Vagina (tissue), 2 donors: ENCODE measurements around the gene GAS7. TPM values are rescaled to one million over a fixed set of nuclear protein-coding genes. Genes with fewer than 3 reads are reported as not detected.
"Not testable (repeated sequence)": the region's sequence is repeated elsewhere in the genome, so short reads cannot be mapped to it uniquely, and the experiment has no call there.

Source experiments
- DNase-seq, 2 donors: peaks; one replicate each; pipeline ENCODE4 v3.0.0-alpha.2; 2017; ENCODE audit errors: extremely low spot score in 2 of 2
- H3K27ac ChIP-seq: fragments of 200-600 bp; sonication (generic); one replicate; pipeline ENCODE4 v1.5.1; 2019
- H3K27me3 ChIP-seq: fragments of 200-600 bp; sonication (generic); one replicate; pipeline ENCODE4 v1.5.1; 2019
- H3K36me3 ChIP-seq, 2 donors: fragments of 200-600 bp; sonication (generic); one replicate each; pipeline ENCODE4 v1.5.1; 2017 to 2019
- H3K4me1 ChIP-seq: fragments of 200-600 bp; sonication (generic); one replicate; pipeline ENCODE4 v1.5.1; 2019
- H3K4me3 ChIP-seq, 2 donors: fragments of 200-600 bp; sonication (generic); 1 replicate in 1 of 2; 2 replicates in 1 of 2; pipeline ENCODE4 v1.5.1; 2016 to 2019
- H3K9me3 ChIP-seq: fragments of 200-600 bp; sonication (generic); one replicate; pipeline ENCODE4 v1.5.1; 2019
- POLR2A ChIP-seq, 2 donors: fragments of 450-650 bp; IDR thresholded peaks; one replicate each; pipeline ENCODE4 v1.6.1; 2017; ENCODE audit warnings: antibody characterized with exemption in 2 of 2, mild to moderate bottlenecking in 2 of 2, moderate library complexity in 2 of 2
- POLR2AphosphoS5 ChIP-seq, 2 donors: sonication (generic); formaldehyde crosslinking; IDR thresholded peaks; one replicate each; pipeline ENCODE4 v1.9.0; 2017; ENCODE audit warnings: antibody characterized with exemption in 2 of 2, mild to moderate bottlenecking in 2 of 2, low read depth in 1 of 2; ENCODE audit not compliant: insufficient read depth in 1 of 2
- intact Hi-C: fragments of 100-400 bp; cut with DNase I; formaldehyde crosslinking; loops from one replicate; pipeline ENCODE4 v1.15.1; 2023
- total RNA-seq: library from RNA; depleted of rRNA; stranded (reverse); fragments of >200 nt; gene quantifications from one replicate; pipeline ENCODE4 v1.2.3, GENCODE V29; 2016
- TF ChIP-seq, protein P1 (sequence below), 3 experiments: fragments of 450-650 bp in 2 of 3; fragments of 200-600 bp in 1 of 3; sonication (generic) in 1 of 3; IDR thresholded peaks; one replicate each; pipeline ENCODE4 v1.5.1; 2017 to 2019; ENCODE audit warnings: antibody characterized with exemption in 3 of 3, mild to moderate bottlenecking in 2 of 3, moderate library complexity in 2 of 3

Gene GAS7
- total RNA-seq, 1 donor from 2014 or later: 47.1 TPM

DNA sequence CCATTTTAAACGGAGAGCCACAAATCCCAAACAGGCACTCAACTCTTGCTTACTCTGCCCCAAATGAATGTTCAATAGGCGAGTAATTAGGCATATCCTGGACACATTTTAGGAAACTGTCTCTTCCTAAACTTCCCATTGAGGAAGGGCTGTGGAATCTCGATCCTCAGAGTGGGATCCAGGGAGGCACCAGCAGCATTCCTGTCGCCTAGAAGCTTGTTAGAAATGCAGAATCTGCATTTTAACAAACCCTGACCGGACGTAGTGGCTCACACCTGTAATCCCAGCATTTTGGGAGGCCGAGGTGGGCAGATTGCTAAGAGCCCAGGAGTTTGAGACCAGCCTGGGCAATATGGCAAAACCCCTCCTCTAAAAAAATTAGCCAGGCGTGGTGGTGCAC lies 95.6 kb downstream of the GAS7 start:
- Histone ChIP-seq H3K27me3 (no peaks in the 10 kb centered on the region), H3K4me1 (peaks cover 51% of the 10 kb centered on the region), H3K36me3 (no peaks in the 10 kb centered on the region), H3K4me3 (no peak overlapping the region), H3K9me3 (no peaks in the 10 kb centered on the region), H3K27ac (no peak overlapping the region)
- intact Hi-C loops: no loop called here
- no peak for DNase-seq
- TF ChIP-seq POLR2AphosphoS5 (IDR thresholded peaks at IDR 0.05; ENCODE audit: insufficient read depth in 1 of 2, low read depth in 1 of 2) (no peak), POLR2A (IDR thresholded peaks at IDR 0.05) (no peak)
- TF ChIP-seq, protein P1, sequence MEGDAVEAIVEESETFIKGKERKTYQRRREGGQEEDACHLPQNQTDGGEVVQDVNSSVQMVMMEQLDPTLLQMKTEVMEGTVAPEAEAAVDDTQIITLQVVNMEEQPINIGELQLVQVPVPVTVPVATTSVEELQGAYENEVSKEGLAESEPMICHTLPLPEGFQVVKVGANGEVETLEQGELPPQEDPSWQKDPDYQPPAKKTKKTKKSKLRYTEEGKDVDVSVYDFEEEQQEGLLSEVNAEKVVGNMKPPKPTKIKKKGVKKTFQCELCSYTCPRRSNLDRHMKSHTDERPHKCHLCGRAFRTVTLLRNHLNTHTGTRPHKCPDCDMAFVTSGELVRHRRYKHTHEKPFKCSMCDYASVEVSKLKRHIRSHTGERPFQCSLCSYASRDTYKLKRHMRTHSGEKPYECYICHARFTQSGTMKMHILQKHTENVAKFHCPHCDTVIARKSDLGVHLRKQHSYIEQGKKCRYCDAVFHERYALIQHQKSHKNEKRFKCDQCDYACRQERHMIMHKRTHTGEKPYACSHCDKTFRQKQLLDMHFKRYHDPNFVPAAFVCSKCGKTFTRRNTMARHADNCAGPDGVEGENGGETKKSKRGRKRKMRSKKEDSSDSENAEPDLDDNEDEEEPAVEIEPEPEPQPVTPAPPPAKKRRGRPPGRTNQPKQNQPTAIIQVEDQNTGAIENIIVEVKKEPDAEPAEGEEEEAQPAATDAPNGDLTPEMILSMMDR (IDR thresholded peaks at IDR 0.05): no peak

DNA sequence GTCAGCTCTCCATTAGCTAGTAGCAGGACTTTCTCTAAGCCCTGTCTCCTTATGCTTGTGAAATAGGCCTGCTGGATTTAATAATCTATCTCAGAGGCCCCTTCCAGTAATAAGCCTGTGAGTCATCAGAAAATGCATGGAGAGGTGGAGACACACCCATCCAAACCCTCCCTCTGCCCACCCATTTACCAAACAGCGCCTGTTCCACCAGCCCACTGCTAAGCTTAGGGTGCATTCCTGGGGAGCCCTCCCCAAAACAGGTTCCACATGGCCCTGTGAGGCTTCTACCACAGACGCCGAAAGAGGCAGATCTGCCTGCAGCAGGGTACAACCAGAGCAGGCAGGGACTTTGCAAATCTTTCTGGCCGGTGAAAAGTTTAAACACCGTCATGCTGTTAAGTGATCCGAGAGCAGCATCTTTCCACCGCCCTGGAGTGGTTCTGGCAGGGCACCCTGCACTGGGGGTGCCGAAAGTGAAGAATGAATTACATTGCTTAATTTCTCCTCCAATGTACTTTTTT lies 99.3 kb downstream of the GAS7 start:
- H3K9me3 ChIP-seq: no peaks in the 10 kb centered on the region
- no peaks in the 10 kb centered on the region for H3K36me3 ChIP-seq
- intact Hi-C loops: no loop called here
- no peak for DNase-seq
- TF ChIP-seq POLR2AphosphoS5 (IDR thresholded peaks at IDR 0.05; ENCODE audit: insufficient read depth in 1 of 2, low read depth in 1 of 2): peak in 1 of 2 donors; percentile 74
- TF ChIP-seq, protein P1 (IDR thresholded peaks at IDR 0.05): no peak
- H3K4me3 ChIP-seq: peak overlapping the region in 1 of 2 donors; percentile 22
- H3K27me3 ChIP-seq: no peaks in the 10 kb centered on the region
- H3K4me1 ChIP-seq: peaks cover 48% of the 10 kb centered on the region
- peak overlapping the region; percentile 77 for H3K27ac ChIP-seq

DNA sequence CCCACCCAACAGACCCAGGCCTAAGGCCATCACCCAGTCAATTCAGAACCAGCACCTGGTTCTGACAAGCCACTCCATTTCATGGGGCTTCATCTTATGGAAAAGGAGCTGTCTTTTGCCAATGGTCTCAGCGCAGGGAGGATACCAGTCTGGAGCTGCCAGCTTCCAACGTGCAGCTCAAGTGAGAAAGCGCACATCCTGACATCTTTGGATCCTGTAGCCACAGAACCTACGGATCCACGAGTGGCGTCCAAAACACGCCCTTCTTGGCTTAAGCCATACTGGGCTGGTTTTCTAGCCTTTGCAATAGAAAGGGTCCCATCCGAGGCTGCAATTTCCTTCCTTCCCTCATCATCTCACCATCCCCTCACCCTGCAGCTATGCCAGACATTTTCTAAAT lies 101.8 kb downstream of the GAS7 start:
- no peak for TF ChIP-seq POLR2AphosphoS5 (IDR thresholded peaks at IDR 0.05; ENCODE audit: insufficient read depth in 1 of 2, low read depth in 1 of 2)
- no peak for TF ChIP-seq POLR2A (IDR thresholded peaks at IDR 0.05)
- TF ChIP-seq, protein P1 (IDR thresholded peaks at IDR 0.05): no peak
- no peaks in the 10 kb centered on the region for H3K36me3 ChIP-seq
- H3K4me1 ChIP-seq: peaks cover 48% of the 10 kb centered on the region
- H3K4me3 ChIP-seq: no peak overlapping the region
- H3K9me3 ChIP-seq: no peaks in the 10 kb centered on the region
- intact Hi-C loops: no loop called here
- DNase-seq: peak in 1 of 2 donors; percentile 83
- H3K27ac ChIP-seq: peak overlapping the region; percentile 77
- no peaks in the 10 kb centered on the region for H3K27me3 ChIP-seq

DNA sequence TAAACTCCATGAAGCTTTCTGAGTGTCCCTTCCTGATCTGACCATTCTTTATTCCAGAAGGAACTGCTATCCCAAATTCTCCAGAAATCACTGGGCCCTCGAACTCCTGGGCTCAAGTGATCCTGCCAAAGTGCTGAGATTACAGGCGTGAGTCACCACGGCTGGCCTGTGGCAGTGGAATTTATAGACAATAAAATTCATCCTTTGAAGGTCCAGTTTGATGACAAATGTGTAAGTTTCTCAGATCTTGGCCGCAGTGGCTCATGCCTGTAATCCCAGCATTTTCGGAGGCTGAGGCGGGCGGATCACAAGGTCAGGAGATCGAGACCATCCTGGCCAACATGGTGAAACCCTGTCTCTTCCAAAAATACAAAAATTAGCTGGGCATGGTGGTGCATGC lies 103.1 kb downstream of the GAS7 start:
- H3K27me3 ChIP-seq, H3K4me3 ChIP-seq, H3K9me3 ChIP-seq, H3K36me3 ChIP-seq, intact Hi-C loops: not testable (repeated sequence)
- TF ChIP-seq POLR2AphosphoS5 (IDR thresholded peaks at IDR 0.05; ENCODE audit: insufficient read depth in 1 of 2, low read depth in 1 of 2): peak; percentile 21 to 74
- H3K4me1 ChIP-seq: peaks cover 57% of the 10 kb centered on the region
- DNase-seq: peak in 1 of 2 donors; percentile 92
- peak overlapping the region; percentile 47 for H3K27ac ChIP-seq

DNA sequence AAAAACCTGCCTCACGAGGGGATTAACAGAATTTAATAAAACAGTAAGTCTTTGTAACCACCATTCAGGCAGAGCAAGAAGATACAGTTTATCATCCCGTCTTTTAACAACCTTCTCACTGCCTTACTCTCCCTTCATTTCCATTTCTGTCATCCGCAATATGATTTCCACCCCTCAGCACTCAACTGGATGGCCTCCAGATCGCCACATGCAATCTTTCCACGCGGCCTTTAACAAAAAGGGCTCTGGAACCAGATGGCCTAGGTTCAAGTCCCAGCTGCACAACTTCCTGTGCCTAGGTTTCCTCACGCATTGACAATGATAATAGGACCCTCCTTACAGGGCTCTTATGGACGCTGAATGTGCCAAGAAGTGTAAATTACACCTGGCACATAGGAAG lies 103.6 kb downstream of the GAS7 start:
- no peaks in the 10 kb centered on the region for H3K36me3 ChIP-seq
- H3K4me1 ChIP-seq: peaks cover 54% of the 10 kb centered on the region
- DNase-seq: peak in 1 of 2 donors; percentile 86
- no peaks in the 10 kb centered on the region for H3K9me3 ChIP-seq
- H3K4me3 ChIP-seq: no peak overlapping the region
- peak overlapping the region; percentile 42 for H3K27ac ChIP-seq
- no peaks in the 10 kb centered on the region for H3K27me3 ChIP-seq
- intact Hi-C loops: no loop called here
- TF ChIP-seq, protein P1 (IDR thresholded peaks at IDR 0.05): no peak
- TF ChIP-seq POLR2A (IDR thresholded peaks at IDR 0.05) (no peak), POLR2AphosphoS5 (IDR thresholded peaks at IDR 0.05; ENCODE audit: insufficient read depth in 1 of 2, low read depth in 1 of 2) (no peak)
